ENCODE results near the gene UBXN2A.

GRCh38 chr2:24012521-24013188 lies 72.4 kb downstream of the UBXN2A start:
- TF ChIP-seq POLR2A (IDR thresholded peaks at IDR 0.05) (no peak), CTCF (IDR thresholded peaks at IDR 0.05) (no peak)

All from body of pancreas (tissue), 4 donors.